Hepatocyte (in vitro differentiated cells): ENCODE results near the gene KRT76. TPM values are rescaled to one million over a fixed set of nuclear protein-coding genes. Genes with fewer than 3 reads are reported as not detected.

ENCODE experiments used
- DNase-seq: peaks from one replicate; pipeline ENCODE4 v3.0.0-alpha.2; 2016; ENCODE audit warnings: low spot score
- H2AFZ ChIP-seq: fragments of 200-600 bp; sonication (generic); 2 replicates; pipeline ENCODE4 v1.6.0; 2016; ENCODE audit warnings: antibody characterized with exemption, mild to moderate bottlenecking
- H3K27ac ChIP-seq: fragments of 200-600 bp; sonication (generic); 2 replicates; pipeline ENCODE4 v1.5.1; 2016; ENCODE audit warnings: mild to moderate bottlenecking
- H3K27me3 ChIP-seq: fragments of 200-600 bp; sonication (generic); 2 replicates; pipeline ENCODE4 v1.6.1; 2016
- H3K36me3 ChIP-seq: fragments of 200-600 bp; sonication (generic); replicated peaks from 2 replicates; pipeline ENCODE4 v1.5.1; 2016; ENCODE audit warnings: low read depth; ENCODE audit not compliant: insufficient read depth
- H3K4me1 ChIP-seq: fragments of 200-600 bp; sonication (generic); 2 replicates; pipeline ENCODE4 v1.5.1; 2016; ENCODE audit warnings: mild to moderate bottlenecking, moderate library complexity; ENCODE audit not compliant: insufficient read depth
- H3K4me2 ChIP-seq: fragments of 200-600 bp; sonication (generic); 2 replicates; pipeline ENCODE4 v1.6.0; 2016
- H3K4me3 ChIP-seq: fragments of 200-600 bp; sonication (generic); 2 replicates; pipeline ENCODE4 v1.5.1; 2016; ENCODE audit warnings: mild to moderate bottlenecking
- H3K79me2 ChIP-seq: fragments of 200-600 bp; sonication (generic); 2 replicates; pipeline ENCODE4 v1.6.0; 2017; ENCODE audit warnings: mild to moderate bottlenecking
- H3K9me2 ChIP-seq: fragments of 200-600 bp; sonication (generic); replicated peaks from 2 replicates; pipeline ENCODE4 v1.6.0; 2017; ENCODE audit warnings: mild to moderate bottlenecking; ENCODE audit not compliant: insufficient read depth
- H3K9me3 ChIP-seq: fragments of 200-600 bp; sonication (generic); 2 replicates; pipeline ENCODE4 v1.5.1; 2016; ENCODE audit warnings: low read depth, mild to moderate bottlenecking
- H4K20me1 ChIP-seq: fragments of 200-600 bp; sonication (generic); 2 replicates; pipeline ENCODE4 v1.6.0; 2016; ENCODE audit warnings: mild to moderate bottlenecking; ENCODE audit not compliant: insufficient read depth, poor library complexity, severe bottlenecking
- CTCF ChIP-seq: fragments of 200-600 bp; sonication (generic); IDR thresholded peaks from 2 replicates; pipeline ENCODE4 v1.5.1; 2016; ENCODE audit warnings: antibody characterized with exemption, mild to moderate bottlenecking; ENCODE audit not compliant: poor library complexity
- EZH2 ChIP-seq: fragments of 200-600 bp; sonication (generic); IDR thresholded peaks from 2 replicates; pipeline ENCODE4 v1.6.1; 2016; ENCODE audit warnings: antibody characterized with exemption, mild to moderate bottlenecking, borderline replicate concordance
- EZH2phosphoT487 ChIP-seq: fragments of 200-600 bp; sonication (generic); IDR thresholded peaks from one replicate; pipeline ENCODE4 v1.6.1; 2018; ENCODE audit warnings: antibody characterized with exemption, mild to moderate bottlenecking, low read depth, moderate library complexity; ENCODE audit not compliant: unreplicated experiment, severe bottlenecking
- WGBS: methylation state at CpG from one replicate; pipeline ENCODE4 v1.1.6; 2016; ENCODE audit warnings: low lambda C conversion rate; ENCODE audit errors: missing lambda C conversion rate; 5-methylcytosine and 5-hydroxymethylcytosine counted together
- polyA plus RNA-seq: library from polyadenylated mRNA; unstranded; fragments of >200 nt; fragmentation: Nextera tagmentation; extraction: Ambion mirVana; gene quantifications from 2 replicates; pipeline ENCODE4 v1.2.1, GENCODE V29; 2016
- total RNA-seq: library from RNA; depleted of rRNA; stranded (reverse); fragments of >200 nt; gene quantifications from 2 replicates; pipeline ENCODE4 v1.2.3, GENCODE V29; 2014

Gene KRT76
- total and polyA plus RNA-seq, 2 experiments from 2014 or later: not detected

GRCh38 chr12:52797529-52797894, 20.4 kb upstream of the KRT76 start:
- Histone ChIP-seq H3K79me2 (no peaks in the 10 kb centered on the region), H3K9me2 (no peaks in the 10 kb centered on the region), H3K27ac (no peak overlapping the region), H3K36me3 (no peaks in the 10 kb centered on the region), H3K4me2 (no peak overlapping the region), H3K9me3 (no peaks in the 10 kb centered on the region), H3K4me3 (no peak overlapping the region), H3K4me1 (no peaks in the 10 kb centered on the region), H4K20me1 (no peaks in the 10 kb centered on the region), H3K27me3 (no peaks in the 10 kb centered on the region), H2AFZ (no peak overlapping the region)
- TF ChIP-seq CTCF (no peak), EZH2phosphoT487 (no peak), EZH2 (no peak)
- no peak for DNase-seq

GRCh38 chr12:52796839-52797528, 19.8 kb upstream of the KRT76 start:
- Histone ChIP-seq H3K36me3 (no peaks in the 10 kb centered on the region), H3K27ac (no peak overlapping the region), H2AFZ (no peak overlapping the region), H3K4me2 (no peak overlapping the region), H3K27me3 (no peaks in the 10 kb centered on the region), H4K20me1 (no peaks in the 10 kb centered on the region), H3K4me1 (no peaks in the 10 kb centered on the region), H3K4me3 (no peak overlapping the region), H3K79me2 (no peaks in the 10 kb centered on the region), H3K9me3 (no peaks in the 10 kb centered on the region), H3K9me2 (no peaks in the 10 kb centered on the region)
- no peak for DNase-seq
- WGBS: 85% methylated on average over 3 of the region's 3 CpGs
- no peak for TF ChIP-seq EZH2phosphoT487
- no peak for TF ChIP-seq EZH2
- TF ChIP-seq CTCF: no peak

- Histone ChIP-seq H3K4me3 (no peak overlapping the region), H2AFZ (no peak overlapping the region), H3K27me3 (no peaks in the 10 kb centered on the region), H3K9me2 (no peaks in the 10 kb centered on the region), H3K4me1 (no peaks in the 10 kb centered on the region), H3K9me3 (no peaks in the 10 kb centered on the region), H3K36me3 (no peaks in the 10 kb centered on the region), H3K79me2 (no peaks in the 10 kb centered on the region), H4K20me1 (no peaks in the 10 kb centered on the region), H3K4me2 (no peak overlapping the region), H3K27ac (no peak overlapping the region)
- DNase-seq: no peak
- 95% methylated on average over 3 of the region's 3 CpGs for WGBS
- TF ChIP-seq EZH2phosphoT487: no peak
- no peak for TF ChIP-seq CTCF
- no peak for TF ChIP-seq EZH2
These were observed 19.3 kb upstream of the KRT76 start for GRCh38 chr12:52796429-52796794.
